ENCODE measurements around the gene GMPPB. TPM values are rescaled to one million over a fixed set of nuclear protein-coding genes. Genes with fewer than 3 reads are reported as not detected.
A peak's percentile ranks its signal among the peaks of the same experiment; 100 is the strongest.

The GMPPB gene
- total RNA-seq, 1 experiment from 2014 or later: 32.2 TPM

DNA sequence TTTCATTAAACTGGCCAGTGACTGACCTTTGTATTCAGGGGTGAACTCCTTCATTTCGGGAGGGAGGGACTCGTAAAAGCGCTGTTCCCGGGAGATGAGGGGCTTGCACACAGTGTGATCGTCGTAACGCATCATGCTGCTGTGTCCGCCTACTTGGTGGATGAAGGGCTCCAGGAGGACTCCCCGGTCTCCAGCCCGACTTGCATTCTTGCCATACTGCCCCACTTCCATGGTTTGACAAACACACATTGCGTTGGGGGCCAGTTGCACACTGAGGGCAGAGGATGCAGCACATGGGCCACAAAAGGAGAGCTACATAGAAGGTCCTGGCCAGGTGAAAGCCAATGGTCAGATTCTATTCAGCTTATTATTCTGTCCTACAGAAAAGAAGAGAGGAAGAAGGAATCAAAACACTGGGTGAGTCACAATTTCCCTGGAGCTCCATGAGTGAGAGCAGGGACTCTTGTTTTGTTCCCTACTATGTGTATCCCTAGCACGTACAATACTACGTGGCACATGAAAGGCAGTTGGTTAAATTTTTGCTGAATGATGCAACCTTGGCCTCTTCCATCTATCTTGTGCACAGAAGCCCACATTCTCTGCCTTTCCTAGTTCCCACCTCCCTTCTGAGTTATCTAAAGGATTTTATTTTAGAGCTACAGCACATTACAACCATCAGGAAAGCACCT, 24.2 kb upstream of the GMPPB start:
- Histone ChIP-seq H3K9me3 (replicated peaks) (no peaks in the 10 kb centered on the region), H3K4me1 (replicated peaks) (peaks cover 21% of the 10 kb centered on the region), H3K36me3 (peaks cover 20% of the 10 kb centered on the region), H3K27ac (peak overlapping the region; percentile 53), H3K4me3 (no peak overlapping the region), H3K27me3 (replicated peaks) (no peaks in the 10 kb centered on the region)
- peak; percentile 41 to 49 for DNase-seq (ENCODE audit: low read depth in 1 of 2, low spot score in 2 of 2)

DNA sequence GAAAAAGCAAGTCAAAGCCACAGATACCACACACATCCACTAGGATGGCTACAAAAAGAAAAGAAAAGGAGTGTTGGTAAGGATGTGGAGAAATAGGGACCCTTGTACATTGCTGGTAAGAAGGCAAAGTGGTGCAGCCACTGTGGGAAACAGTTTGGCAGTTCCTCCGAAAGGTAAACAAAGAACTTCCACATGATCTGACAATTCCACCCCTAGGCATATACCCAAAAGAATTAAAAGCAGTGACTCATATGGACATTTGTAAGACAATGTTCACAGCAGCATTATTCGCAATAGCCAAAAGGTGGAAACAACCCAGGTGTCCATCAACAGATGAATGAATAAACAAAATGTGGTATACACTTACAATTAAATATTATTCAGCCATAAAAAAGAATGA, 22.2 kb upstream of the GMPPB start:
- no peaks in the 10 kb centered on the region for H3K27me3 ChIP-seq (replicated peaks)
- H3K27ac ChIP-seq: 0 out of 2 replicates have a peak overlapping the region, but pooled peaks have one; percentile 19
- no peak overlapping the region for H3K4me3 ChIP-seq
- H3K36me3 ChIP-seq: peaks cover 27% of the 10 kb centered on the region
- peak; percentile 23 to 52 for DNase-seq (ENCODE audit: low read depth in 1 of 2, low spot score in 2 of 2)
- H3K9me3 ChIP-seq (replicated peaks): no peaks in the 10 kb centered on the region
- H3K4me1 ChIP-seq (replicated peaks): peaks cover 21% of the 10 kb centered on the region

DNA sequence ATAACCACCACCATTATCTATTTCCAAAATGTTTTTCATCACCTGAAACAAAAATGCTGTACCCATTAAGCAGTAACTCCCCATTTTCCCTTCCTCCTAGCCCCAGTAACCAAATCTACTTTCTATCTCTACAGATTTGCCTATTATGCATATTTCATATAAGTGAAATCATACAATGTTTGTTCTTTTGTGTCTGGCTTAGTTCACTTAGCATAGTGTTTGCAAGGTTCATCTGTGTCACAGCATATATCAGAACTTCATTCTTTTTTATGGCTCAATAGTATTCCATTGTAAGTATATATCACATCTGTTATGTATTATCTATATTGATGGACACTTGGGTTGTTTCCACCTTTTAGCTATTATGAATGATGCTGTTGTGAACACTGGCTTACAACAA, 16.7 kb upstream of the GMPPB start:
- Histone ChIP-seq H3K4me3 (no peak overlapping the region), H3K36me3 (peaks cover 51% of the 10 kb centered on the region), H3K27me3 (replicated peaks) (no peaks in the 10 kb centered on the region), H3K27ac (no peak overlapping the region), H3K9me3 (replicated peaks) (no peaks in the 10 kb centered on the region), H3K4me1 (replicated peaks) (peaks cover 1% of the 10 kb centered on the region)
- DNase-seq (ENCODE audit: low read depth in 1 of 2, low spot score in 2 of 2): no peak

DNA sequence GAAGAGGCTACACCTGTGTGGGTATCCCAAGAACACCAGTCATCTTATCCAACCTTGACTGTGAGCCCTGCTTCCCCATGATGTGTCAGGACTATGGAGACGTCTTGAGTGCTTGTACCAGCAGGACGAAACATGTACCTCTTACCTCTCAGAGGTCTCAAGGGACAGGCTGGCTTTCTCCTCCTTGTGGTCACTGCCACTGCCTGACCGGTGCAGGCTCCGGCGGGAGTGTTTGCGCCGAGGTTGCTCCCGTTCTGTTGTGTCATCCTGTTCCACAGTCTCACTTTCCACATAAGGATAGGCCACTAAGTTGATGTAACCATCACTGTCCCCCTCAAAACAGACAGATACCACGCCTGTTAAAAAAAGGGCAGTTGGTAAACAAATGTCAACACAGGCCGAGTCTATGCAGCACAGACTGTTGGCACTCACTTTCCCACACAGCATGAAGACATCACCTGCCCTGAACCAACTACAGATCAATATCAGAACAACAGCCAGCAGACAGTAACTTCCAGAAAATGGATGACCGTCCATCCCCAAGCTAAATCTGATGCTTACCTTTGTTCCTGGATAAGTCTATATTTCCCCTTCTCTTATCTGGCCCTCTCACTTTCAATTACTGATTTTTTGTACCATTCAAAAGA, 14.4 kb upstream of the GMPPB start:
- Histone ChIP-seq H3K9me3 (replicated peaks) (no peaks in the 10 kb centered on the region), H3K4me3 (no peak overlapping the region), H3K4me1 (replicated peaks) (no peaks in the 10 kb centered on the region), H3K36me3 (peaks cover 45% of the 10 kb centered on the region), H3K27me3 (replicated peaks) (no peaks in the 10 kb centered on the region), H3K27ac (no peak overlapping the region)
- DNase-seq (ENCODE audit: low read depth in 1 of 2, low spot score in 2 of 2): no peak

DNA sequence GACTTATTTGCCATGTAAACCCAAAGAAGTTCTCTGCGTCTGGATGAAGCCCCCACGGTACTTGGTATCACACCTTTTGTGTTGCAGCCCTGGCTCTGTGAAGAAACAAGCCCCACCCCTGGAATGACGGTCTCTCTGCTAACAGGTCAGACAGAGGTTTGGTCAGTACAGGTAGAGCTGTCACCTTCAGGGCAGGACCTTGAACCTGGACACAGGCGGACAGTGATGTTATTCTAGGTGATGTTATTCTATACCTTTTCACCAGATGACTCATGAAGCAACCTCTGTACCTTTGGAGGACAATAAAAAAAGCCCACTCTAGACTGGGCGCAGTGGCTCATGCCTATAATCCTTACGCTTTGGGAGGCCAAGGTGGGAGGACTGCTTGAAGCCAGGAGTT, 11.0 kb upstream of the GMPPB start:
- Histone ChIP-seq H3K36me3 (peaks cover 51% of the 10 kb centered on the region), H3K27ac (no peak overlapping the region), H3K4me1 (replicated peaks) (no peaks in the 10 kb centered on the region), H3K4me3 (no peak overlapping the region), H3K9me3 (replicated peaks) (no peaks in the 10 kb centered on the region), H3K27me3 (replicated peaks) (no peaks in the 10 kb centered on the region)
- DNase-seq (ENCODE audit: low read depth in 1 of 2, low spot score in 2 of 2): no peak

DNA sequence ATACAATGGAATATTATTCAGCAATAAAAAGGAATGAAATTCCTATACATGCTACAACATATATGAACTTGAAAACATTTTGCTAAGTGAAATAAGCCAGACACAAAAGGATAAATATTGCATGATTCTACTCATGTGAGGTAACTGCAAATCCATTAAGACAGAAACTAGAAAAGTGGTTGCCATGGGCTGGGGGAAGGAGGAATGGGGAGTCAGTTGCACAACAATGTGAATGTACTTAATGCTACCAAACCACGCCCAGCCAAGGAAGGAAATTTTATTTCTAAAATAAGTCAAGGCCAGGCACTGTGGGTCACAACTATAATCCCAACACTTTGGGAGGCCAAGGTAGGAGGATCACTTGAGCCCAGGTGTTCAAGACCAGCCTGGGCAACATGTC, 9.8 kb upstream of the GMPPB start:
- no peaks in the 10 kb centered on the region for H3K27me3 ChIP-seq (replicated peaks)
- peaks cover 48% of the 10 kb centered on the region for H3K36me3 ChIP-seq
- no peak overlapping the region for H3K27ac ChIP-seq
- DNase-seq (ENCODE audit: low read depth in 1 of 2, low spot score in 2 of 2): no peak
- H3K4me3 ChIP-seq: no peak overlapping the region
- no peaks in the 10 kb centered on the region for H3K9me3 ChIP-seq (replicated peaks)
- H3K4me1 ChIP-seq (replicated peaks): no peaks in the 10 kb centered on the region

DNA sequence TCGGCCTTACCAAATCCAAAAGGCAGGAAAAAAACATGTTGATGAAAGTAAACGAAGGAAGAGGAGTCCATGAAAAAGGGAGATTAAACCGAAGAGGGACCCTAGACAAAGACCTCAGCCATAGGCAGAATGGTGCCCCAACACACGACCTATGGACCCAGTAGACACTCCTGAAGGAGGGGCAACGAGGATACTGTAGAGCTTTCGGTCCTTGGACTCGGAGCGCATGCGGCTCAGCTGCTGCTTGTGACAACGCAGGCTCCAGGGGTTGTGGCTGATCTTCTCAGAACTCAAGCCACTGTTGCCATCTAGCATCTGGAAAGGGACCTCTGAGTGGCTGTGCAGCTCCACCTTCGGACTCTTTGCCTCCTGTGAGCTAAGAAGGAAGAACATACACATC, 8.8 kb upstream of the GMPPB start:
- H3K4me3 ChIP-seq: no peak overlapping the region
- no peaks in the 10 kb centered on the region for H3K4me1 ChIP-seq (replicated peaks)
- peaks cover 45% of the 10 kb centered on the region for H3K36me3 ChIP-seq
- H3K27ac ChIP-seq: no peak overlapping the region
- DNase-seq (ENCODE audit: low read depth in 1 of 2, low spot score in 2 of 2): no peak
- H3K9me3 ChIP-seq (replicated peaks): no peaks in the 10 kb centered on the region
- no peaks in the 10 kb centered on the region for H3K27me3 ChIP-seq (replicated peaks)

DNA sequence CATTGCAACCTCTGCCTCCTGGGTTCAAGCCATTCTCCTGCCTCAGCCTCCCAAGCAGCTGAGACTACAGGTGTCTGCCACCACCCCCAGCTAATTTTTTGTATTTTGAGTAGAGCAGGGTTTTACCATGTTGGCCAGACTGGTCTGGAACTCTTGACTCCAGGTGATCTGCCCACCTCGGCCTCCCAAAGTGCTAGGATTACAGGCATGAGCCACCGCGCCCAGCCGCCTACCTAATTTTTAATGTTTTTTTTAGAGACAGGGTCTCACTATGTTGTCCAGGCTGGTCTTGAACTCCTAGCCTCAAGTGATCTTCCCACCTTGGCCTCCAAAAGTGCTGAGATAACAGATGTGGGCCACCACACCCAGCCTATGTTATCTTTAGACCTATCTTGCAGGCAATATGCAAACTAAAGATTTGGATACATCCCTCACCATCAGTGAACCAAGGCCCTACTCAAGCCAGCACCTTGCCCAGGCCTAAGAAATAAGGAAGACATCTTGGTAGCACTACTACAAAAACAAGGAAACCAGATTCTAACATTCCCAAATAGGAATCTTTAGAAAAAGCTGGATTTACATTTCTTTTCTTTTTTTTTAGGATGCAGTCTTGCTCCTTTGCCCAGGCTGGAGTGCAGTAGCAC, 6.3 kb upstream of the GMPPB start:
- H3K4me3 ChIP-seq: no peak overlapping the region
- no peak for DNase-seq (ENCODE audit: low read depth in 1 of 2, low spot score in 2 of 2)
- H3K27ac ChIP-seq: no peak overlapping the region
- no peaks in the 10 kb centered on the region for H3K27me3 ChIP-seq (replicated peaks)
- peaks cover 43% of the 10 kb centered on the region for H3K36me3 ChIP-seq
- H3K9me3 ChIP-seq (replicated peaks): no peaks in the 10 kb centered on the region
- H3K4me1 ChIP-seq (replicated peaks): no peaks in the 10 kb centered on the region

DNA sequence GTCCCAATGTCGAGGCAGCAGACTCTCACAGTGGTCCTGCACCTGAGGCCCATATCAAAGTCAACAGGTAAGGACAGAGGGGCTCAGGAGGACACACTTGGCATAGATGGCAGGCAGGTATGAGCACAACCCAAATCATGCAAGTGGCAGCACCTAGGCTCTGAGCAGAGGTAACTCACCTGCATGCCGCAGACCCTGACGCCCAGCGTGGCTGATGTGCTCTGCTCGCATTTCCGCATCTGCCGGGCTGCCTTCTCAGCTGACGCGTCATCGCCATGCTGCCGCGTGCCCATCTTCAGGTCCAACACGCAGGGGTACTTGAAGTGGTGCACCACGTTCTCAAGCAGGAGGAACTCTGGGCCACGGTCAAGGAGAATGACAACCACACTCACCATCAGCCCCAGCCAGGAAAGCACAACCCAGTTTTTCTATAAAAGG, 4.2 kb upstream of the GMPPB start:
- H3K27me3 ChIP-seq (replicated peaks): no peaks in the 10 kb centered on the region
- H3K36me3 ChIP-seq: peaks cover 46% of the 10 kb centered on the region

DNA sequence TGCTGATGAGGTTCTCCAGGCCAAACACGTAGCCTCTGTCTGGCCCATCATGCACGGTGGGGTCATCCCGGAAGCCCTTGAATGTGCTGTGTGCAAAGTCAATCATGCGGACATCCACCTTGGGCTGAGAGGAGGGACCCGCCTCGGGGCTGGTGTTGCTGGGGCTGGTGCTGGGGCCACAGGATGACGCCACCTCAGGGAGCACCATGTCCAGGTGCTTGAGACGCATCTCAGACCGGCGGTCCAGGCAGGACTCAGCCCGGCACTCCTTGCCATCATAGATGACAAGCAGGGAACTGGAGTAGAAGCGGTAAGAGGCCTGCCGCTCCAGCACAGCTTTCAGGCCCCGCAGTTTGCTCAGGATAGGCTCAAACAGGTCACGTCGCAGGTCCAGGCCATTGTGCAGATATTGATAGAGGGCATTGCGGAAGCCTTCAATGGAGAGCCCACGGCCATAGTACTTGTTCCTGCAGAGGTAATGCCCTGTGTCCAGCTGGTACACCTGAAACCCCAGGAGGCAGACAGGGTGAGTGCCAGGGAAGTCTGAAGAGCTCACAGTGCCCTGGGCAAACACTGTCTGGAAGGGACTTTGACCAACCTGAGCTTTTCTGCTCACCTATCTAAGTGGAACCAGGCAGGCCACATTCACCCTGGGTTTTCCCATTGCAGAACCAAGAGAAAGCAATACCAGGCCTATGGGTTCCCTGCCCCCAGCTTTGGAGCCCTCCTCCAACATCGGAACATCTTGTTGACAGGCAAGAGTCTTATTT, 3.6 kb upstream of the GMPPB start:
- Histone ChIP-seq H3K36me3 (peaks cover 48% of the 10 kb centered on the region), H3K27me3 (replicated peaks) (no peaks in the 10 kb centered on the region), H3K27ac (no peak overlapping the region), H3K9me3 (replicated peaks) (no peaks in the 10 kb centered on the region), H3K4me1 (replicated peaks) (peaks cover 16% of the 10 kb centered on the region), H3K4me3 (no peak overlapping the region)
- DNase-seq (ENCODE audit: low read depth in 1 of 2, low spot score in 2 of 2): no peak

More for the DNA sequence above, 4.2 kb upstream of the GMPPB start:
- H3K4me1 ChIP-seq (replicated peaks): peaks cover 10% of the 10 kb centered on the region
- H3K4me3 ChIP-seq: no peak overlapping the region
- no peak overlapping the region for H3K27ac ChIP-seq
- no peak for DNase-seq (ENCODE audit: low read depth in 1 of 2, low spot score in 2 of 2)
- H3K9me3 ChIP-seq (replicated peaks): no peaks in the 10 kb centered on the region

DNA sequence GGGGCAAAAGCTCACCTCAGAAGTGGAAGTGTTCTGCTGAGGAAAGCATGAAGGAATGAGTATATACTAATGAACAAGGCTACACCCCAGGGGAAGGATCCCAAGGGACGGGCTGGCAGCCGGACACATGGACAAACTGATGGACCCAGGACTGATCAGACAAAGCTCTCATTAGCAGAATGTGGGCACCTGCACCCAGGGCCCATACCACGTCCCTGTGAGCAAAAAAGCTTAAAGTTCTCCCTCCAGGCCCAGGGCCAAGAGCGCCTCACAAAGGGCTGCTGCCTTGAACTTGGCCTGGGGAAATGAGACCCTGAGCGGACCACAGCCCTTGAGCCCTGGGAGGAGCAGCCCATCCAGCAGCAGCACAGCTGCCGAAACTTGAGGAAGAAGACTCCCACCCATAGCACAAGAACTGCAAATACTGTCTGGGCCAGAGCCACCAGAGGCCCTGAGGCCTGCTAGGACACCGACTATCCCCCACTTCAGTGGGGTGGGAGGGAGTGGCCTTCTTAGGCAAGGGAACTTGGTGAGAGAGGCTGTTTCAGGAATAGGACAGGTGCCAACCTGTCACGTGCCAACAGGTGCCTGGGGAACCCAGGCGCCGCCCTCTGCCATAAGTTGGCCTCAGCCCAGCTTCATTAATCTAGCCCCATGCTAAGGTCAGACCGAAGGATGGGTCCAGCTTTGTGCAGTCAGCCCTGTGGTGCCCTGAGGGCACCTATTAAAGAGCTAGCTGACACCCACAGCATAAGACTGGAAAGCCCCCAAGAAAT, 2.3 kb upstream of the GMPPB start:
- Histone ChIP-seq H3K36me3 (peaks cover 54% of the 10 kb centered on the region), H3K4me1 (replicated peaks) (peaks cover 17% of the 10 kb centered on the region), H3K9me3 (replicated peaks) (no peaks in the 10 kb centered on the region), H3K27me3 (replicated peaks) (no peaks in the 10 kb centered on the region), H3K4me3 (no peak overlapping the region), H3K27ac (no peak overlapping the region)
- DNase-seq (ENCODE audit: low read depth in 1 of 2, low spot score in 2 of 2): no peak

DNA sequence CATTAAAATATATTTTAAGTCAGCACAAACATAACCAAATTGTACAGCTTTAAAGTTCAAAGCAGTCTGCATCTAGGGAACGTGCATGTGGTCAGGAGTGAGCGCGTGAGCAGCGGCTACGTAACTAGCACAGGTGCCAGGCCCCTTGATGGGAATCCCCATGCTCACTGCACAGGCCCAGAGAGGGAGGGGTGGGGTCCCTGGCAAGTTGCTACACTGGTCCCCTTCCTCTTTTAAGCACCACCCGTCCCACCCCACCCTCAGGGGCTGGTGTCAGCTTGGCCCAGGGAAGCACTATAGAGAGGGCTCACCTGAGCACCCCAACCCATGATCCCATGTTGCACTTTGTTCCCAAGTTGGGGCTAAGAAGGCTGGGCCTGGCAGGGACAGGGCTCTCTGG, 835 bp upstream of the GMPPB start:
- H3K4me1 ChIP-seq (replicated peaks): peaks cover 21% of the 10 kb centered on the region
- H3K4me3 ChIP-seq: peak overlapping the region; percentile 93
- peak overlapping the region; percentile 84 for H3K27ac ChIP-seq
- DNase-seq (ENCODE audit: low read depth in 1 of 2, low spot score in 2 of 2): no peak
- H3K27me3 ChIP-seq (replicated peaks): no peaks in the 10 kb centered on the region
- H3K9me3 ChIP-seq (replicated peaks): no peaks in the 10 kb centered on the region
- peaks cover 60% of the 10 kb centered on the region for H3K36me3 ChIP-seq

DNA sequence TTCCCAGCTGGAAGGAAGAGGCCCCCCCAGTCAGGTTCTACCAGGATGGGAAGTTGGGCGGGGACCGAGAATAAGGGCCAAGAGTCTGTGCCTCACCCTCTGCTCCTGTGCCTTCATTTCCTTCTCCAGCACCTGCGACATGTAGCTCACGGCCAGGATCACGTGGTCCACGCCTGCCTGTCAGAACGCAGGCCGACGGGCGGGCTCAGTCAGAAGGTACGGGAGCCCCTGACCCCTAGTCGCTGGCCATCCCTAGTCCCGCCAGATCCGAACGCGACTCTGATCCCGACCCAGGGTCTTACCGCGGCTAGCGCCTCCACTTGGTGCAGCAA, 489 bp downstream of the GMPPB start:
- Histone ChIP-seq H3K4me3 (peak overlapping the region; percentile 93), H3K36me3 (peaks cover 70% of the 10 kb centered on the region), H3K27ac (peak overlapping the region; percentile 84), H3K9me3 (replicated peaks) (no peaks in the 10 kb centered on the region; the same call in 1 of the 2 replicates), H3K27me3 (replicated peaks) (no peaks in the 10 kb centered on the region), H3K4me1 (replicated peaks) (peaks cover 31% of the 10 kb centered on the region)
- peak in 1 of 2 experiments; percentile 50 for DNase-seq (ENCODE audit: low read depth in 1 of 2, low spot score in 2 of 2)

All from SJSA1 (cell line).